Epidermal melanocyte (primary cell): ENCODE data around the gene LPP.

Experiments used
- DNase-seq: peaks from one replicate; pipeline ENCODE4 v3.0.0; 2011; ENCODE audit warnings: low spot score; ENCODE audit not compliant: insufficient read length

Gene LPP

DNA sequence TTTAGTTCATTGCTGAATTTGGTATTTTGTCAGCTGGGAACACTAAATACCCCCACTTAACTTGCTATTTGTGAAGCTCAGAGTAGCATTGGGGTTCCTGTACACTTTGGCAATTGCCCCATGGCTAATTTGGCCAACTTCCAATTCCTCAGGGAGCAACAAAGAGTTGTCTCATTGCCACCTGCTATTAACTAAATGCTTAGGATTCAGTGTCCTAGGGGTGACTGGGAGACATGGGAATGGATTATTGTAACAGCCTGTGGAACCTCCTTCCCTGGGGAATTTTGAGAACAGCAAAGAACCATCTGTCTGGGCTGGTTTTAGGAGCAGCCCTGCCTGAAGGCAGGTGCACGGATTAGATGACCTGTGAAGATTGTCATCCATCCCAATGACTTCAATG lies 580.4 kb downstream of the LPP start:
- DNase-seq: no peak

DNA sequence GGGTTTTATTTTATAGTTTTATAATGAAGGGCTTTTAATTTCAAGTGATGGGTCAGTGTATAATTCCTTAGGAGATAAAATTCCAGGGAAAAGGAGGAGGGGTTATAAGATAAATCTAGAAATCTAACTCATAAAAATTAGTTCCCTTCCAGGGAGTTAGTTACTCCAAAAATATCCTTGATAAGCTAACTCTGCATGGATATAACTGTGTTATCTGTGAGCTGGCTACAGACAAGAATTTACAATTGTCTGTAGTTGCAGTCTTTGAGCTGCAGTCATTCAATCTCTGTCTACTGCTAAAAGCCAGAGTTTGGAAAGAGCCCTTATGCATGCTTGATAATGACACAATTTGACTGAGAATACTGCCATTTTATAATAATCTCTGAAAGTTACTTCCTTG lies 585.6 kb downstream of the LPP start:
- DNase-seq: no peak

DNA sequence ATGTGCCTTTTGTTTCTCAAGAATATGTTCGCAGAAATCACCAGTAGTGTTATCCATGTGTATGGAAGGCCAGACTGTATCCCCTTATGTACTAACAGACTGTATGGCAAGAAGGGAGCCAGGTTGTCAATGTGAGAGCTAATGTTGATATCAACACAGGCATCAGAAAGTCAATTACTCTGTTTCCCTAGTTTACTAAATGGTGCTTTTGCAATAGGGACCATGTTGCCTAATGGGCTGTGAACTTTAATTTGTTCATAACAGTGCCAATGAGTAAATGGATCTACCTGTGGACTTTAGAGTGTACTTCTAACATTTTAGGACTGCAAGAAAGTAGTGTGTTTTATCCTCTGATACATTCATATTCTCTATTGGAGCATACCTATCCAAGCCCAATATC lies 586.1 kb downstream of the LPP start:
- DNase-seq: no peak

DNA sequence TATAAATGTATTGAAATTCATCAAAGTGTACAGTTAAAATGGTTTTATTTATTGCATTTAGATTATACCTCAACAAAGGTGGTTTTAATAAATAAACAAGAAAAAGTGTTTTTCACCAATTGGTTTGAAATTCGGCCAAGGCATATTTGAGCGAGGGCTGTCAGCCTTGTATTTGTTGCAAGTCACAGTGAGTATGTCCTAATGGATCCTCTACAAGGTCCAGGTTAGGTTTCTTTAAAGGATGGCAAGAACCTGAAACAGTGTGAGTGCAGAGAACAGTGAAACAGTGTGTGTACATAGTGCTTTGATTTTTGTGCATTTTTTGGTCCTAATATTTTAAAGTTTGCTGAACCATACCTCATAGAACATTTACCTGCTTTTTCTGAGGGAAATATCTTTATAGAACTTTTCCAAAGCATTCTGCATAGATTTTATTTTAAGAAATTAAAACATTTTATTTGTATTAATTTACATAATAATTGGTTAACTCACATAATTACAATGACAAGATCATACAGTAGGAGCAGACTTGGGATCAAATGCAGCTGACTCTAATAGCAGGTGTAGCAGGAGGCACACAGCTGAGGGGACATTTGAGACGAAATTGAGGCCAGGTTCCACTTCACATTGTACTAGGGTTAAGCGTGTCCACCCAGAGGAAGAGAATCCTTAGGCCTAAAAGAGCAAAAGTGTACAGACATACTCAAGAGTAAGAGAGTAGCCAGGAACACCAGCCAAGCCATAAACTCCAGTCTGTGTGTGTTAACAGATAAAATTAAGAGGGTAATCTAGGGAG lies 589.0 kb downstream of the LPP start:
- DNase-seq: no peak

DNA sequence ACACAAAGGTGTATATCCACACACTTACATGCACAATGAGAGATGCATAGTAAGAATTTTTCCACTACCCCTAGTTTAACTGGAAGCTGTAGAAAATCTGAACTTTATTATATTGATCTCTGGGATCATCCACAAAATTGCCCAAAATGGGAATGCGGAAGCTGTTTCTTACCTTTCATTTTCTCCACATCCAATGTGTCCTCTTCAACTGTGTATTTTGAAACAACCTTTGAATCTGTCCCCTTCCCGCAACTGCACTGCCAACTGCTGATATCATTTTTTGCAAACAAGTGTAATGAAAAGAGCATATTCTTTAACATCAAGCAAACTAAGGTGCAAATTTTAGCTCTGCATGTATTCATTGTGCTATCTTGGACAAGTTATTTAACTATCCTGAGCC lies 590.2 kb downstream of the LPP start:
- DNase-seq: no peak

DNA sequence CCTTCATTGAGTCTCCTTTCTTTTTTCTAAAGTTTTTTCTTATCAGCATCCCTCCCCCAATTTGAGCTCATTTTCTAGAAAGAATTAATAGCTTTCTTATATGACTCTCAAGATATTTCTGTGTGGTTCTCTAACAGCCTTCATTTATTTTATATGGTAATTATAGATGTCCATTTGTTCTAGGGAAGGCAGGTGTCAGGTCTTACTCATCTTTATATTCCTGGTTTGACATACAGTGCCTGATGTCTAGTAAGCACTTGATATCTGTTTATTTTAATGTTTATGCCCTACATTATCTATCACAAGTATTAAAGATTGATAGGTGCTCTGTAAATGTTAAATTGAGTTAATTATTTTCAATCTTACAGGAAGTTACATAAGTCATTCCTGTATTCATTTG lies 591.1 kb downstream of the LPP start:
- no peak for DNase-seq

DNA sequence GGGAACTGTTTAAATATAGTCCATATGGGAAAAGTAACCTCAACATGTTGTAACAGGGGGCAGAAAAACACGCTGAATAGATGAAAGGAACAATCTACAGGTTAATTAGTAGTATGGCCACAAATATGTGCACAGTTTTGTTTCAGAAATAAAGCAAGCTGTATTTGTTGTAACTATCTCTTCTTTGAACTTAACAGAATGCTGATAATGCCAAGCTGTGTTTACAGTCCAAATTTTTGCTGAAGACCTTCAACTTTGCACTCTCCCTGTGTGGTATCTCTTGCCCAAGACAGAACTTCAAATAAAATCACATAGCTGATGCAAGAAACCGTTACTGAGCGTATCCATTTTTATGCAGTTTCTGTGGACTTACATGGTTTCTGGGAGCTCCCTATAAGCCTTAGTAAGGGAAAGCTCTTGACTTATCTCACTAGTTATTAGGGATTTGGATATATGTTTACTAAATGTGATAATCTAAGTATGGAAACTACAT lies 592.4 kb downstream of the LPP start:
- no peak for DNase-seq

DNA sequence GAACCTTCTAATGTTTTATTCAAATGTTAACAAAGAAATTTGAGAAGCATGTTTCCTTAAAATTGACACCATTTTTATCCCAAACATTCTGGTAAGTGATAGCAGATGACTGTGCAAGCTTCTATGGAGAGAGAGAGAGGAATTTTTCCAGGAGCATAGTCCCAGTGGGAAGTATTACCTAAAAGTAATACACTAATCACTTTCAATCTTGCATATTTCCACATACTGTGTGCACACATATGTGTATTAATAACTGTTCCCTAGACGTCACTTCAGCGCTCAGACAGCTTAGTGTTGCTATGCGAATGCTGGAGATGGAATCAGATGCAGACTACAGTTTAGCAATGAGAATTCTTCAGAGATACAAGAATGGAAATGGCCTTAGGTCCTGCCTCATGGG lies 593.5 kb downstream of the LPP start:
- no peak for DNase-seq

DNA sequence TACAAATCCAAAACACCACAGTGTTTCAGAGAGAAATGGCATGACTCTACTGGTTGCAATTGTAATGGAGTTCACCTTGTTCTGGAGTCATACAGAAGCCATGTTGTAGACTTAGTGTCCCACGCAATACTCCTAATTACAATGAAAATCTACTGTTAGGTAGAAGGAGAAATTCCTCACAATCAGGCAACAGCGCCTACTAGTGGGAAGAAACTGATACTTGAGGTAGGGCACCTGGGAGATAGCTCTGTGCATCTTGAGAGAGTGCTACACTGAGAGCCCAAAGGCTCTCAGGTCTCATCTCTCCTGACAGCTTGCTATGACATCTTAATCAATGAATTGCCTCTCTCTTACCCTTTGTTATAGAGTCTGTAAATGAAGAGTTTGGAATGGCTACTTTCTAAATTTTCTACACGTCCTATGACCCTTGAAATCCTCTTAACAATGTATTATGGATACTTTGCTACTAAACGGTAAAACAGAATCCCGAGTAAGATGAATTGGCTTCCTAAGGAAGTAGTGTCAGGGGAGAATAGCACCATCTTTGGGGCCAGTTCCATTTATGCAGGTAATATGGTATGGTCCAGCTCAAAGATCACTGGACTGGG lies 595.2 kb downstream of the LPP start:
- no peak for DNase-seq

DNA sequence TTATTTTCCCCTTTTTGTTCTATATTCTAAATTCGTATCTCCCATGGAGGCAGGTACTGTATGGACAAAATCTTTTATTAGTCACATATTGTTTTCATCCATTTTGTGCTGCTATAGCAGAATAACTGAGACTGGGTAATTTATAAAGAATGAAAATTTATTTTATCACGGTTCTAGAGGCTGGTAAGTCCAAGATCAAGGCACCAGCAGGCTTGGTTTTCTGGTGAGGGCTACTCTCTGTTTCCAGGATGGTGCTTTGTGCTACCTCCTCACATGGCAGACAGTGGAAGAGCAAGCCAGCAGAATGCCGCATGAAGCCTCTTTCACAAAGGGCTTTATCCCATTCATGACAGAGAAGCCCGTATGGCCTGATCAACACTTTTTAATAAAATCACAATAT lies 595.9 kb downstream of the LPP start:
- no peak for DNase-seq

DNA sequence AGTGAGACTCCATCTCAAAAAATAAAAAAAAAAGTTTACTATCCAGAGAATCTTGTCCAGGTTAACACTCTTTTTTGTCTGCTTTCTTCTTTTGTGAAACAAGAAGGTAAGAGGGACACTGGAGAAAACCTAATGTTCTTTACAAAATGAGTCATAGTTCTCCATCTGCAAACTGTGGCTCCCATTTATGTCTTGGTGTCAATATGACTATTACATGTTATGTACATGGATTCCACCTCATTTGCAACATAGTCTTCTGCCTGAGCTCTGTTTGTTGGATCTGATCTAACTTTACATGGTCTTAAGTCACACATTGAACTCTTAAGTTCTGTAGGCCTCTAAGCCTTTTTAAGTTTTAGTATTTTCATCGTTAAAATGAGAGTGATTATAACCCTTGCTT lies 596.7 kb downstream of the LPP start:
- DNase-seq: no peak

DNA sequence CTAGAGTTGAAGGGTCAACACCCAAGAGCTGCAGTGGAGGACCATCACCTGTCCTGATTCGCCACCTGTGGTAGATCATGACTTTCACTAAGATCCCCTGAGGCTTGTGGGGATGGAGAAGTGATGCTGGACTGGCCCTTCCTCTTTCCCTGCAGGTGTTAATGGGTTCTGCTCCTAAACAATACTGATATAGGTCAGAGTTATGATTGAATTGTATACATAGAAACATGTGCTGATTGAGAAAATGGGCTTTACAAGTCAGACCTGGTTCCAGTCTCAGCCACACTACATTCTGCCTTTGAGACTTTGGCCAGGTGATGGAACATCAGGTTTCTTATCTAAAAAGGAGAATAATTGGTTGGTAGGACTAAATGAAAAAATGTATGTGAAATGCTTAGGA lies 598.9 kb downstream of the LPP start:
- DNase-seq: no peak

DNA sequence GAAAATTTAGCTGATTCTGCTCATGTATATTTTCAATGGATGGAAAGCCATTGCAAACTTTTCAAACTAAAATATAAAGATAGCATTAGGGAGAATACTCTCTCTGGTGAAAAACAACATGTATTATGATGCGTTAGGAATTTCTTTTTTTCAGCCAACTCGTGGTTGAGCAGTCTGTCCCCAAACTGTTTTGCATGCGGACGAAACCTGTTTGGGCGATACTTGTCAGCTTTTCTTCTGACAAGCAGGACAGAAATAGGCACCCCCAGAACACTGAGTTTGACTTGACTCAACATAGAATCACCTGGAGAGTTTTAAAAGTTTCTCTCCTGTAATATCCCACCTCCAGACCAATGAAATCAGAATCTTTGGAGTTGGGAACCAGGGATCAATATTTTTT lies 600.3 kb downstream of the LPP start:
- DNase-seq: no peak

DNA sequence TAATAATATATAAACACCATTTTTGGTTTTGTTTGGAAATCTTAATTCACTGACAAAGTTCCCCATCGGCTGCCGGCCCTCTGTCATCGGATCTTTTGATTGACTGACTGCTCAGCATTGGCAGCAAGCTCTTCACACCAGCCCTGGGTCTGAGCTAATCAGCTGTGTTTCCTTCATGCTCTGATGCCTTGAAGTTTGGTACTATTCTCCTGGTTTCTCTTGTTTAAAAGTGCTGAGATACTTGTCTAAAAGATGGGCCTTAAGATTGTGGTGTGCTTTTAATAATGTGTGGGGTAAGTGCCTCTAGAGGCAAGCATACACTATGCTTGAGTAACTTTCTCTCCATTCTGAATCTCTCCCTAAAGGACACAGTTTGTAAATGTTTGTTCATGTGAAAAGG lies 602.3 kb downstream of the LPP start:
- DNase-seq: no peak

DNA sequence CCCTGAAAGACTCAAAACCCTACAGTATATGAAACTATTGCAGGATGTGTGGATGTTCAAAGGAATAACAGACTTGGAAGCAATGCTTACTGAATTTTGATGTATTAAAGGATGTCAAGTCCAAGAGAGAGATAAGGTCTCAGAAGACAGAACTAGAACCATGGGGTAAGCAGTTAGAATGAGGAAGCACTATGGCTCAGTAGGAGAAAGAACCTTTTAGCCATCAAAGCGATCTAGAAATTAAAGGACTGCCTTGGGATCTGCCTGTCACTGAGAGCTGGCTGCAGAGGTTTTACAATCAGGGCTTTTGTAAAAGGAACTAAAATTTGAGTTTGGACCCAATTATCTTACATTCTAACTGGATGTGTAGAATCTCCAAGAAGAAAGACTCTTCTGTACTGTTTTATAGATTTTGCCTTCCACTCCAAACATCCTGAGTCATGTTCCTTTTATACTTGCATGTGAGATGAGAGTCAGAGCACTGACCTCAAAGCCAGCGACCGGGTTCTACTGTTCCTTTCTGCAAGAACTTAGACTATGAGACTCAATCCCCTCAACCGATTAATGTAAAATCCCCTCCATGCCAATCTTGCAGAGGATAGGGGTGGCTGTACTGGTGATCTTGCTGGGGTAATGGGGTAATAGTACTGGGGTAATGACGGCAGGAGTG lies 605.5 kb downstream of the LPP start:
- no peak for DNase-seq

DNA sequence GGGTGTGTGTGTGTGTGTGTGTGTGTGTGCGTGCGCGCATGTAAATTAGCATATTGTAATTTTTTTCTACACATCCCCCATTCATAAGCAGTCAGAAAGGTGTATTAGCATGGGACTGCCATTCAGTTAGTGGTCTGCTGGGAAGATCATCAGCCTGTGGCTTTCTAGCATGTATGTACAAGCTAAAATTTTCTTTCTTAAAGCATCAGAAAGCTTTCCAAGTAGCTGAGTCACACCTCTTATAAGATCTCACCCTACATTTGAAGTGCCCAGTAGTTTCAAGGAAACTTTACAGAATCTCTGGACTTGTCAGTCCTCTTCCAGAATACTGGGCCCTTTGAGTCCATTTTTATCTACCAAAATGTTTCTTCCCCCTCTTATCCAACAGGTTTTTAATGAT lies 606.5 kb downstream of the LPP start:
- DNase-seq: no peak

DNA sequence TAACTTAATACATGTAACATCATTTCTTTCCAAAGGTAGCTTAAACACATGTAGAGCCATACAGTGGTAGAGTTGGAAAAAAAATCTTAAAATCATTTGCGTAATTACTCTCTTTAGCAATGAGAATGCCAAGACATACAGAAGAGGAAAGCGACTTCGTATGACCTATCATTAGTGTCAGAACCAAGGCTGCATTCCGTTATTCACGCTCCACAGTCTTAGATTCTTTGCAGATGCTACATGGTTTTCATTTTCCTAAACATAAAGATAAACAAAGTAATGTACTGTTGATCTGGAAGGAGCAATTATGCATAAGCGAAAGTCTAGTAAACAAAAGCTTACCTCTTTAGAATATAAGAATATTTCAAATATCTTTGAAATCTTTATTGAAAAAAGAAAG lies 607.5 kb downstream of the LPP start:
- DNase-seq: no peak

DNA sequence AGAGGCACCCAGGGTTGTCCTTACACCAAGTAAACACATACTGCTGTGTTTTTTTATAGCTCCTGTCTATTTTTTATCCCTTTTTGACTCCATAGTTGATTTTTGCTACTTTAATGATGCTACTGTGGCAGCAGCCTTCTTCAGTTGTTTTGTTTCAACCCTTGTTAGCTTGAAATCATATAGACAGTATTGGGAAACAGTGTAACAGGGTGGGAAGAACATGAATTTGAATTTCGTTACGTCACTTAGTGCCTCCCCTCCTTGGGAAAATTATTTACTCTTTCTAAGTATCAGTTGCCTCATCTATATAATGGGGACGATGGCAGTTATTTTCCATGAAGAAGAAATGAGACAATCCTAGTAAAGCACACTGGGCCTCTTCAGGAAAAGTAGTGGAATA lies 608.0 kb downstream of the LPP start:
- no peak for DNase-seq

DNA sequence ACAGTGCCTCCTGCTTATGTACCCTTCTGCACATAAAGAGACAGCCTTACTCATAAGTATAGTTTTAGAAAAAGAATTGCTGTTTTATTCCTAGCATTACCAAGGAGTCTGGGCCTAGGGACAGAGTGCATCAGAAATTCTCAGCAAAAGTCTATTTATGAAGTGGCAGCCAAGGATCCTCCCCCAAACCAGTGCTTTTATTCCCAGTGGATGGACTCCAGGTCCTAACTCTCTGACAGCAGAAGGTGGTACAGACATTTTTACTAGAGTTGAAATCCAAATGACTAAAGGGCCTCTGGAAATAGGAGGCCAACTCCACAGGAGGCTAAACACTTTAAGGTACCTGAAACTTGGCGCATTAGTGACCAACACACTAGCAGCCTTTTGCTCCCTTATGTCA lies 610.7 kb downstream of the LPP start:
- DNase-seq: no peak

DNA sequence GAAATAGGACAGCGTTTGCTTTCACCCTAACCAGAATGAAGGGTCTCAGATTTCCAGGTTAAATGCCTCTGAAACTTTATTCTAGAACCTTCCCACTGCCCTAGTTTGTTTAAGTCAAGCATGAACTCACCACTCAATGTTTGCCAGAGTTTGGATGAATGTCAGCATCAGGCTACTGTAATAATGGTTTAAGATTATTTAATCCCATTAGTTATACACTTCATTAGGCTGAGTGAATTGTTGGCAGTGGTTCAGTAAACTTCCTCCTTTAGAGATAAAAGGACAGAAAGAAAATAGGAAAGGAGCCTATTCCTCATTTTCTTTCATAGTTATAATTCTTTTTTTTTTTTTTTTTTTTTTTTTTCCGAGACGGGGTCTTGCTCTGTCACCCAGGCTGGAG lies 615.9 kb downstream of the LPP start:
- no peak for DNase-seq

DNA sequence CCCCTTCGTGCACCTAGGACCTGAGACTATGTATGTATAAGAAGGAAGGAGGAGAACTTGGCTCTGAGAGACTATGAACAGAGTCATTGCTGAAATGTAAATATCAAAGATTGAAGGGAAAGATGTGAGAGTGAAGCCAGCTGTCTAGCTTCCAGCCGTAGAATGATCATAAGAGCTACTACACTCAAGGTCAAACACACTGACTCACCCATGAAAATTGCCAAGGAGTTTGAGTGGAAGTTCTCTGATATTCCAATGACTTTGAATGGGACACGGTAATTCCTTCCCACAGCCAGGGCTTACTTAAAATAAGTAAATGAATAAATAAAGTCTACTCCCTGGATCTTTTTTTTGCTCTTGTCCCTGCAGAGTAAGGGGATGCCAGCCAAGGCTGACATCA lies 618.9 kb downstream of the LPP start:
- DNase-seq: no peak

DNA sequence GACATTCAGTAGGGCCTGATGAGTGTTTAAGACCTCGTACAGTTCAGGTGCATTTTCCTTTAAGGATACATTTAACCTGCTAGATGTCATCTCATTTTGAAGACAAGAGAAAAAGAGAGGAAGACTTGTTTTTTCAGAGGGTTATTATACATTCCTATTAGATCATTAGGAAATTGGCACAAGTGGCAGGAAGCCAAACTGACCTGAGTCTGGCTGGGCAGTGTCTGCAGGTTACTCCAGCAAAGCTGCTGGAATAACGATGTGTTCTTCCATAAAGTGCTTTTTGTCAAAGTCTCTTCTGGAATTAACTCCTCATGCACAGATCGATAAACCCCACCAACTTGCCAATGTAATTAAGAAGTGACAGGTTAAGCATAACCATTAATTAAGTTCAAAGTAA lies 621.5 kb downstream of the LPP start:
- no peak for DNase-seq

DNA sequence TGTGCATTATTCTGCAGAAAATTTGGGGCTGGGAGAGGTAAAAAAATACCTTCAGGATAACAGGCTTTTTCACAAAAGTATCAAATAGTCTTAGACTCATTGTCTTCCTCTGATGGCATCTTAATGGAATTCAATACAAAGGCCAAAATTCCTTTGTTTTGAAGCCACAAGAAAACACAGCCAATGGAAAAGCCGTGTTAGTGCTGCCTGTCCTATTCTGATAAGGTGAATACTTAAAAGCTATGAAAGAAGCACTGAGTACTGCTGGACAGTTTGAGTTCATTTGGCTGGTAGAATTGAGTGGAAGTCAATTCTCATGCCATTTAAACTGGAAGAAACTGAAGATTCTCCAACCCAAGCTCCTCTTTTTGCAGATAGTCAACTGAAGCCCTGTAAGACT lies 622.5 kb downstream of the LPP start:
- DNase-seq: no peak
